Choroid plexus epithelial cell (primary cell): Measurements from ENCODE around the gene TMEM218.

Source experiments
- DNase-seq: peaks from one replicate; pipeline ENCODE4 v3.0.0-alpha.2; 2010; ENCODE audit warnings: low read depth
- H3K4me3 ChIP-seq: 2 replicates; pipeline ENCODE4 v1.5.1; 2011; ENCODE audit warnings: low read depth, mild to moderate bottlenecking, control low read depth, low read length, moderate library complexity
- CTCF ChIP-seq: conservative IDR thresholded peaks from 2 replicates; pipeline ENCODE4 v1.5.1; 2011; ENCODE audit warnings: low read depth, mild to moderate bottlenecking, control low read depth, inconsistent platforms, low read length, moderate library complexity

Gene TMEM218

GRCh38 chr11:125076378-125076945 is 35.0 kb downstream of the TMEM218 start:
- TF ChIP-seq CTCF = no peak
- no peak for DNase-seq
- no peak overlapping the region for H3K4me3 ChIP-seq

GRCh38 chr11:125075900-125076317 is 35.5 kb downstream of the TMEM218 start:
- TF ChIP-seq CTCF = no peak
- no peak for DNase-seq
- no peak overlapping the region for H3K4me3 ChIP-seq

- no peak for TF ChIP-seq CTCF
- DNase-seq = no peak
- no peak overlapping the region for H3K4me3 ChIP-seq
Observed at GRCh38 chr11:125075242-125075625, 36.2 kb downstream of the TMEM218 start.

- no peak for TF ChIP-seq CTCF
- no peak for DNase-seq
- no peak overlapping the region for H3K4me3 ChIP-seq
Observed at GRCh38 chr11:125074511-125075241, 36.8 kb downstream of the TMEM218 start.

GRCh38 chr11:125073616-125074483 is 37.6 kb downstream of the TMEM218 start:
- no peak overlapping the region for H3K4me3 ChIP-seq
- no peak for DNase-seq
- TF ChIP-seq CTCF = no peak

GRCh38 chr11:125072961-125073590 is 38.4 kb downstream of the TMEM218 start:
- DNase-seq = no peak

More at GRCh38 chr11:125072961-125073590, 38.4 kb downstream of the TMEM218 start:
- TF ChIP-seq CTCF = no peak
- no peak overlapping the region for H3K4me3 ChIP-seq
